Spleen (tissue), 11 donors: ENCODE measurements around the gene HFE. TPM values are rescaled to one million over a fixed set of nuclear protein-coding genes. Genes with fewer than 3 reads are reported as not detected.

Experiments
- DNase-seq: peaks from one replicate; pipeline ENCODE4 v3.0.0-alpha.2; 2020
- H3K27ac ChIP-seq, 8 donors: fragments of 200-600 bp; sonication (generic) in 7 of 8; 1 replicate in 4 of 8; 2 replicates in 4 of 8; pipeline versions ENCODE4 v1.5.0 to v1.8.0; 2016 to 2021; ENCODE audit warnings: inconsistent platforms in 4 of 8, mild to moderate bottlenecking in 4 of 8, moderate library complexity in 1 of 8
- H3K27me3 ChIP-seq, 7 donors: fragments of 200-600 bp; sonication (generic) in 6 of 7; replicated peaks in 1 of 7; 1 replicate in 4 of 7; 2 replicates in 3 of 7; pipeline versions ENCODE4 v1.5.0 to v1.8.0; 2016 to 2021; ENCODE audit warnings: inconsistent platforms in 3 of 7, mild to moderate bottlenecking in 1 of 7
- H3K36me3 ChIP-seq, 6 donors: fragments of 200-600 bp; sonication (generic) in 5 of 6; 1 replicate in 4 of 6; 2 replicates in 2 of 6; pipeline versions ENCODE4 v1.5.0 to v1.8.0; 2016 to 2021; ENCODE audit warnings: inconsistent platforms in 2 of 6
- H3K4me1 ChIP-seq, 6 donors: fragments of 200-600 bp; sonication (generic) in 5 of 6; 1 replicate in 3 of 6; 2 replicates in 3 of 6; pipeline versions ENCODE4 v1.5.0 to v1.8.0; 2016 to 2021; ENCODE audit warnings: inconsistent platforms in 3 of 6
- H3K4me3 ChIP-seq, 8 donors: fragments of 200-600 bp; sonication (generic) in 7 of 8; 1 replicate in 4 of 8; 2 replicates in 4 of 8; pipeline versions ENCODE4 v1.5.0 to v1.8.0; 2016 to 2021; ENCODE audit warnings: inconsistent platforms in 4 of 8, mild to moderate bottlenecking in 4 of 8, moderate library complexity in 2 of 8
- H3K9me3 ChIP-seq, 8 donors: fragments of 200-600 bp; sonication (generic) in 7 of 8; 1 replicate in 4 of 8; 2 replicates in 4 of 8; pipeline versions ENCODE4 v1.5.0 to v1.8.0; 2016 to 2021; ENCODE audit warnings: inconsistent platforms in 4 of 8
- CTCF ChIP-seq, 11 experiments: fragments of 200-600 bp in 7 of 11; fragments of 450-650 bp in 4 of 11; sonication (generic) in 4 of 11; IDR thresholded peaks in 8 of 11; conservative IDR thresholded peaks in 3 of 11; 1 replicate in 7 of 11; 2 replicates in 4 of 11; pipeline versions ENCODE4 v1.4.0 to v1.8.0; 2016 to 2021; ENCODE audit warnings: antibody characterized with exemption in 11 of 11, inconsistent platforms in 4 of 11, mild to moderate bottlenecking in 1 of 11
- POLR2A ChIP-seq, 3 donors: fragments of 450-650 bp; IDR thresholded peaks; one replicate each; pipeline ENCODE4 v1.5.1; 2017; ENCODE audit warnings: antibody characterized with exemption in 3 of 3, mild to moderate bottlenecking in 1 of 3
- POLR2AphosphoS5 ChIP-seq, 3 donors: sonication (generic); formaldehyde crosslinking; IDR thresholded peaks; one replicate each; pipeline ENCODE4 v1.5.1; 2017; ENCODE audit warnings: antibody characterized with exemption in 3 of 3
- WGBS, 5 donors: extraction: QIAGEN DNeasy Blood & Tissue Kit in 3 of 5; methylation state at CpG; one replicate each; pipeline versions ENCODE4 v1.1.5 to v1.1.7; 2013 to 2018; 5-methylcytosine and 5-hydroxymethylcytosine counted together
- intact Hi-C: fragments of 100-400 bp; cut with DNase I; formaldehyde crosslinking; loops from one replicate; pipeline ENCODE4 v1.15.0; 2023; ENCODE audit warnings: low total_unique reads
- polyA plus RNA-seq, 3 donors: library from polyadenylated mRNA; stranded (reverse); fragments of 200-250 nt; gene quantifications; one replicate each; pipeline ENCODE4 v1.2.1, GENCODE V29; 2013
- total RNA-seq, 7 donors: library from RNA; depleted of rRNA in 3 of 7; stranded (reverse); fragments of >200 nt in 3 of 7; fragmentation: NEBNext Ultra II Directional in 4 of 7; extraction: Animal tissue kit (Norgen Biotek cat#: 25700) in 4 of 7; gene quantifications; one replicate each; pipeline versions ENCODE4 v1.1.0 to v1.2.1, GENCODE V29; 2016 to 2021
- donor health status: healthy with polysubstance abuse.
- donor health status: DM: no; HTN: no; CAD: no; lungs with moderate emphysema.
- donor health status: DM: no; HTN: no; CAD: no.
- donor health status: Bipolar disorder and iron deficiency.
- donor health status: healthy.
- donor health status: DM: no; HTN: no; CAD: no.
- donor health status: DM: yes; HTN: yes; CAD: no.

Gene HFE
- total and polyA plus RNA-seq, 10 donors: 2.4 to 30.3 (median 14.1) TPM

GRCh38 chr6:26128013-26128771, 41.0 kb downstream of the HFE start:
- 70 to 84% (median 76%) methylated on average over 5 of the region's 5 CpGs for WGBS, 5 donors
- Histone ChIP-seq H3K4me3 (peak overlapping the region in 7 of 8 donors; percentile 10 to 84 (median 65)), H3K27ac (peak overlapping the region in 5 of 8 donors; percentile 97 to 100 (median 100)), H3K4me1 (peaks cover 26 to 70% (median 52%) of the 10 kb centered on the region in 6 donors), H3K36me3 (peaks cover 0 to 64% (median 28%) of the 10 kb centered on the region in 6 donors), H3K27me3 (no peaks in the 10 kb centered on the region), H3K9me3 (no peaks in the 10 kb centered on the region)
- intact Hi-C loops: no loop called here
- no peak for DNase-seq
- TF ChIP-seq POLR2A (IDR thresholded peaks at IDR 0.05): no peak
- TF ChIP-seq POLR2AphosphoS5 (IDR thresholded peaks at IDR 0.05): no peak
- TF ChIP-seq CTCF (IDR thresholded peaks at IDR 0.05 in 8 of 11, conservative IDR thresholded peaks at IDR 0.05 in 3 of 11): no peak

GRCh38 chr6:26129656-26130055, 42.4 kb downstream of the HFE start:
- H3K9me3 ChIP-seq: no peaks in the 10 kb centered on the region
- no peak for DNase-seq
- peaks cover 0 to 73% (median 28%) of the 10 kb centered on the region in 6 donors for H3K36me3 ChIP-seq
- H3K27ac ChIP-seq: peak overlapping the region in 1 of 8 donors; percentile 5
- H3K4me1 ChIP-seq: peaks cover 26 to 84% (median 57%) of the 10 kb centered on the region in 6 donors
- intact Hi-C loops: no loop called here
- H3K27me3 ChIP-seq: no peaks in the 10 kb centered on the region
- TF ChIP-seq POLR2AphosphoS5 (IDR thresholded peaks at IDR 0.05): no peak
- TF ChIP-seq CTCF (IDR thresholded peaks at IDR 0.05 in 8 of 11, conservative IDR thresholded peaks at IDR 0.05 in 3 of 11): no peak
- TF ChIP-seq POLR2A (IDR thresholded peaks at IDR 0.05): no peak
- 56 to 90% (median 85%) methylated on average over 1 of the region's 1 CpG for WGBS, 5 donors
- H3K4me3 ChIP-seq: no peak overlapping the region

GRCh38 chr6:26130581-26131249, 43.5 kb downstream of the HFE start:
- WGBS, 5 donors: 89 to 96% (median 92%) methylated on average over 6 of the region's 6 CpGs
- H3K4me1 ChIP-seq: peaks cover 26 to 95% (median 66%) of the 10 kb centered on the region in 6 donors
- H3K27ac ChIP-seq: peak overlapping the region in 1 of 8 donors; percentile 20
- H3K27me3 ChIP-seq: no peaks in the 10 kb centered on the region
- TF ChIP-seq CTCF (IDR thresholded peaks at IDR 0.05 in 8 of 11, conservative IDR thresholded peaks at IDR 0.05 in 3 of 11): no peak
- no peak for TF ChIP-seq POLR2A (IDR thresholded peaks at IDR 0.05)
- TF ChIP-seq POLR2AphosphoS5 (IDR thresholded peaks at IDR 0.05): no peak
- intact Hi-C loops: no loop called here
- no peak overlapping the region for H3K4me3 ChIP-seq
- no peak for DNase-seq
- peaks cover 0 to 84% (median 33%) of the 10 kb centered on the region in 6 donors for H3K36me3 ChIP-seq
- no peaks in the 10 kb centered on the region for H3K9me3 ChIP-seq

GRCh38 chr6:26131618-26132017, 44.4 kb downstream of the HFE start:
- H3K4me1 ChIP-seq: peaks cover 26 to 100% (median 67%) of the 10 kb centered on the region in 6 donors

More at GRCh38 chr6:26131618-26132017, 44.4 kb downstream of the HFE start:
- intact Hi-C loops: no loop called here
- no peak overlapping the region for H3K4me3 ChIP-seq
- H3K9me3 ChIP-seq: no peaks in the 10 kb centered on the region
- H3K27ac ChIP-seq: no peak overlapping the region
- peaks cover 0 to 92% (median 33%) of the 10 kb centered on the region in 6 donors for H3K36me3 ChIP-seq
- no peaks in the 10 kb centered on the region for H3K27me3 ChIP-seq
- no peak for TF ChIP-seq POLR2AphosphoS5 (IDR thresholded peaks at IDR 0.05)
- TF ChIP-seq CTCF (IDR thresholded peaks at IDR 0.05 in 8 of 11, conservative IDR thresholded peaks at IDR 0.05 in 3 of 11): no peak
- no peak for TF ChIP-seq POLR2A (IDR thresholded peaks at IDR 0.05)
- DNase-seq: no peak
- WGBS, 5 donors: 83 to 94% (median 92%) methylated on average over 3 of the region's 3 CpGs
